ENCODE data around the gene LIPC. TPM values are rescaled to one million over a fixed set of nuclear protein-coding genes. Genes with fewer than 3 reads are reported as not detected.

The LIPC gene
- total and polyA plus RNA-seq, 10 of the 15 experiments (the other 5 are each of a cell fraction or from before 2014, with no cell fraction given), result 0.06 to 0.31 (median 0.16) TPM; not detected in 1

GRCh38 chr15:58446521-58446920, 14.7 kb downstream of the LIPC start (continued):
- TF ChIP-seq ZNF592 (IDR thresholded peaks at IDR 0.05) (no peak), BACH1 (IDR thresholded peaks at IDR 0.05; ENCODE audit: borderline replicate concordance) (no peak), WRNIP1 (IDR thresholded peaks at IDR 0.05; ENCODE audit: borderline replicate concordance, low read depth, low read length) (no peak), CHD2 (IDR thresholded peaks at IDR 0.05; ENCODE audit: borderline replicate concordance, low read depth, low read length) (no peak), ZBTB33 (IDR thresholded peaks at IDR 0.05) (no peak), HDGF (IDR thresholded peaks at IDR 0.05) (no peak), CHD1 (IDR thresholded peaks at IDR 0.05; ENCODE audit: low read depth, low read length) (no peak), KAT2A (conservative IDR thresholded peaks at IDR 0.05; ENCODE audit: control insufficient read depth, low read depth, low read length) (no peak), FOXK2 (IDR thresholded peaks at IDR 0.05) (no peak), MEF2B (IDR thresholded peaks at IDR 0.05; ENCODE audit: partially characterized antibody, poor library complexity, severe bottlenecking) (no peak), EED (IDR thresholded peaks at IDR 0.05; ENCODE audit: low read depth) (no peak), RELA (IDR thresholded peaks at IDR 0.05; ENCODE audit: borderline replicate concordance, partially characterized antibody) (no peak)

Data from GM12878 (cell line).